ENCODE measurements around the gene TSPAN2.

TSPAN2 gene

GRCh38 chr1:115036814-115037507 is 52.3 kb downstream of the TSPAN2 start:
- no peak for TF ChIP-seq CTCF (IDR thresholded peaks at IDR 0.05)
- DNase-seq: no peak
- no peaks in the 10 kb centered on the region for H3K4me1 Mint-ChIP-seq
- no peak overlapping the region for H3K27ac Mint-ChIP-seq
- H3K36me3 Mint-ChIP-seq (ENCODE audit: low read depth): no peaks in the 10 kb centered on the region
- no peak overlapping the region for H3K4me3 Mint-ChIP-seq
- H3K27me3 Mint-ChIP-seq (ENCODE audit: low read depth, poor library complexity): peaks cover 3% of the 10 kb centered on the region
- no peaks in the 10 kb centered on the region for H3K9me3 Mint-ChIP-seq

GRCh38 chr1:115035652-115036051 is 53.7 kb downstream of the TSPAN2 start:
- Mint-ChIP-seq H3K27me3 (ENCODE audit: low read depth, poor library complexity) (peaks cover 3% of the 10 kb centered on the region), H3K36me3 (ENCODE audit: low read depth) (no peaks in the 10 kb centered on the region), H3K9me3 (no peaks in the 10 kb centered on the region), H3K27ac (no peak overlapping the region), H3K4me1 (no peaks in the 10 kb centered on the region), H3K4me3 (no peak overlapping the region)
- no peak for DNase-seq
- no peak for TF ChIP-seq CTCF (IDR thresholded peaks at IDR 0.05)

- Mint-ChIP-seq H3K4me1 (no peaks in the 10 kb centered on the region), H3K27me3 (ENCODE audit: low read depth, poor library complexity) (peaks cover 3% of the 10 kb centered on the region), H3K4me3 (no peak overlapping the region), H3K36me3 (ENCODE audit: low read depth) (no peaks in the 10 kb centered on the region), H3K27ac (no peak overlapping the region), H3K9me3 (no peaks in the 10 kb centered on the region)
- no peak for TF ChIP-seq CTCF (IDR thresholded peaks at IDR 0.05)
- no peak for DNase-seq
These were observed 57.7 kb downstream of the TSPAN2 start for GRCh38 chr1:115031595-115031994.

GRCh38 chr1:115029526-115029925 is 59.8 kb downstream of the TSPAN2 start, which contains the start of gene TSHB:
TSS of gene TSHB (plus strand) at chr1:115029826. CDS start at chr1:115033363, 3,537 bp downstream.
- no peak within 1 kb of the TSS for H3K4me3 Mint-ChIP-seq
- no peaks in the 10 kb centered on the region for H3K9me3 Mint-ChIP-seq
- H3K27ac Mint-ChIP-seq: no peak within 1 kb of the TSS
- no peaks in the 10 kb centered on the region for H3K36me3 Mint-ChIP-seq (ENCODE audit: low read depth)
- no peak for TF ChIP-seq CTCF (IDR thresholded peaks at IDR 0.05)
- H3K27me3 Mint-ChIP-seq (ENCODE audit: low read depth, poor library complexity): no peaks in the 10 kb centered on the region
- DNase-seq: no peak
- H3K4me1 Mint-ChIP-seq: no peaks in the 10 kb centered on the region

GRCh38 chr1:115023593-115023992 is 65.7 kb downstream of the TSPAN2 start:
- Mint-ChIP-seq H3K36me3 (ENCODE audit: low read depth) (no peaks in the 10 kb centered on the region), H3K27me3 (ENCODE audit: low read depth, poor library complexity) (peaks cover 6% of the 10 kb centered on the region)

More at GRCh38 chr1:115023593-115023992, 65.7 kb downstream of the TSPAN2 start:
- Mint-ChIP-seq H3K27ac (no peak overlapping the region), H3K4me1 (no peaks in the 10 kb centered on the region), H3K9me3 (peaks cover 21% of the 10 kb centered on the region), H3K4me3 (no peak overlapping the region)
- DNase-seq: no peak
- no peak for TF ChIP-seq CTCF (IDR thresholded peaks at IDR 0.05)
